NCI-H1930 (cell line): ENCODE measurements around the gene STX2.

ENCODE experiments used
- DNase-seq, 2 experiments: peaks; one replicate each; lab custom pipeline; 2025; lab: John Stamatoyannopoulos, UW

Gene STX2

DNA sequence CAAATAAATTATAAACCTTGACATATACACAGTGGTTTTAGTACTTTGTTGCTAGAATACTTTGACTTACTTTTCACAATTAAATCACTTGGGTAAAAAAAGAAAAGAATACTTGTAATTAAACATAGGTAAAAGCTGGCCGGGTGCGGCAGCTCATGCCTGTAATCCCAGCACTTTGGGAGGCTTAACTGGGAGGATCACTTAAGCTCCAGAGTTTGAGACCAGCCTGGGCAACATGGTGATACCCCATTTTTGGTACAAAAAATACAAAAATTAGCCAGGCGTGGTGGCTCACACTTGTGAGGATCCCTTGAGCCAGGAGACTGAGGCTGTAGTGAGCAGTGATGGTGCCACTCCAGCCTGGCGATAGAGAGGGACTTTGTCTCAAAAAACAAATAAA is 7.8 kb downstream of the STX2 start:
- no peak for DNase-seq

DNA sequence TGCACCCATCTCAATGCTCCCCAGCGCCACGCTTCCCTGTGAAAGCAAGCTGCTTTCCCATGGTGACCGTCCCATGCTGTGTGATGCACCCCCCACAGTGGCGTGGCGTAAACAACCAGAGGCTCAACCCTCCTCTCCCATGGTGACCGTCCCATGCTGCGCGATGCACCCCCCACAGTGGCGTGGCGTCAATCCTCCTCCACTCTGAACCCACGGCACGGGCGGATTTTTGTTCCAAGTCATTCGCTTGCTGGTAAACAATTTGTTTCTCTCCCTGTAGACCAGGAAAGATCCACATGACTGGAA is 8.9 kb downstream of the STX2 start:
- DNase-seq, result no peak

GRCh38 chr12:130829391-130830245 is 9.4 kb downstream of the STX2 start:
- DNase-seq, result no peak

GRCh38 chr12:130828895-130829294 is 10.2 kb downstream of the STX2 start:
- DNase-seq, result no peak

DNA sequence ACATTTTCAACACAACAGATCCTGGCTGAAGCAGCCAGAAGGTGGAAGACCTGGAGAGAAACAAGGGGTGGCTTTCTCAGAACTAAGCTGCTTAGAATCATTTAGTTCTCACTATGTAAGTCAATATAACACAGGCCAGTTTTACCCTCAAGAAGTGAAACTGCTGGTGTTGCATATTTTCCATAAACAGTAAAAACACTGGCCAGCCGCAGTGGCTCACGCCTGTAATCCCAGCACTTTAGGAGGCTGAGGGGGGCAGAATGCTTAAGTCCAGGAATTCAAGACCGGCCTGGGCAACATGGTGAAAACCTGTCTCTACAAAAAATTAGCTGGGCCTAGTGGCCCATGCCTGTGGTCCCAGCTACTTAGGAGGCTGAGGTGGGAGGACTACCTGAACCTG is 11.6 kb downstream of the STX2 start:
- DNase-seq, result no peak

DNA sequence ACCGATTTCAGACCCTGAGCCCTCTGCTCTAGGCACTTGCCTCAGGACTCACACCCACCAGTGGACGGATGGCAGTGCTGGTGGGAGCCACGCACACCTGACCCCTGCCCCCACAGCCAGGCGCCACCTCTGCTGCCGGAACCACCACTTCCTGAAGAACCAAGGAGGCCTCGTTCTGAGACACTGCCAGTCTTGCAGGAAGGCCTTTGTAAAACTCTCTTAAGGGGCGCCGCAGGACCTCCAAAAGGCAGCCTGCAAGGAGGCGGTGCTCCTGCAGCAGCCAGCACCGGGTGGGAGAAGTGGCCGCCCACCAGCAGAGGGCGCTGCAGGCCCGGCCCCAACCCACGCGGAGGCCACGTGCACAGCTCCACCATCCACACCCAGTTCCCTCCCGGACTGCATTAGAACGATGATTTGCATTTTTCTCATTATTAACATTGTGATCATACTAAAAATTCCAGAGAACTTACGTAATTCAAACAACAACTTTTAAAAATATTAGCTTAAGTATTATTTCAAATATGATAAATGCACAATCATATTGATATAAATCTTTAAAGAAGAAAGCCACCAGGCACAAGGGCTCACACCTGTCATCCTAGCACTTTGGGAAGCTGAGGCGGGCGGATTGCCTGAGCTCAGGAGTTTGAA is 12.8 kb downstream of the STX2 start:
- no peak for DNase-seq

DNA sequence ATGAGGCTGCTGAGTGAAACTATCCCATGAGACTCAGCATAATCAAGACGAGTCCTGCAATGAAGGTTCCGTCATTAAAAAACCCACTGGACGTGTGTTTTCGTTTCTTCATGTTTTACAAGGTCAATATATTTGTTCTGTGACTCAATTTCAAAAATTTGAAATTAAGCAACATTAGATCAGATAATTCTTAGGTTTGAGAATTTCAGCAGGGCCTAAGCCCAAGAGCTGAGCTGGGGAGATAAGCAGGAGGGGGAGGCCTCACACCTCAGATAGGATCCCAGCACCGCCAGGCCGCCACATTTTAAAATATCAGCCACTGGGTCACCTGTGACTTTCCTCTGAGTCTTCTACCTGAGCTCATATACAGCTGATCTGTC is 13.3 kb downstream of the STX2 start:
- DNase-seq, result no peak

DNA sequence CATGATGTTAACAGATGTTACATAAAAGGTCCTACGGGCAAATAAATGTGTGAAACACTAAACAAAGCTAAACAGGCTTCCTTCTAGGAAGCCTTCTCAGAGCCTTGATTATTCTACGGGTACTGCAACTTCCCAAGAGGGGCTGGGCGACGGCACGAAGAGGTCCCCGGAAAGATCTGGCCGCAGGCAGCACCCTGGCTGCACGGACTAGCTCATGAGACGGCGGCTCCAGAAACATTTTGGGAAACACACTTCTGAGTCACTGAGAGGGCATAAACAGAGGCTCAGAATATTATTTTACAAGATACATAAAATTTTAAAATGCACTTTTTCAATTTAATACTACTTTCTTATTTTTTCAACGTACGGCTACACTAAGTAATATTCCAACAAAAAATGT is 19.4 kb downstream of the STX2 start:
- no peak for DNase-seq

- DNase-seq, result no peak
Measured at GRCh38 chr12:130818635-130819576, 20.1 kb downstream of the STX2 start.

- DNase-seq, result no peak
Measured at GRCh38 chr12:130818272-130818634, 20.8 kb downstream of the STX2 start.

DNA sequence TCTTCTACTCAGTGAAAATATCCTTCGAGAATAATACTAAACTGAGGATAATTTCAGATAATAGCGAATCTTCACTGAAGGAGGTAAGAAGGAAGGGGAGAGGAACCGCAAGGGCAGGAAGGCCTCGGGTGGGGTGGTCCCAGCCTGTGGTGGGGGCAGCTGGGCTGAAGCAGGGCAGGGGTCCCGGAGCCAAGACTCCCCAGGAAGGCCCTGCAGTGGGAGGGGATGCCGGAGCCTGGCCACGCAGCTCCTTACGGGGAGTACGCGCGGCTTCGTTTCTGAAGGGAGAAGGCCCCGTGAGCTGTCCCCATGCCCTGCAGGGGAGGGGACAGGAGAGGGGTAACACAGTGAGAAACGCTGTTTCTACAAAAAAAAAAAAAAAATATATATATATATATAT is 21.2 kb downstream of the STX2 start:
- no peak for DNase-seq

DNA sequence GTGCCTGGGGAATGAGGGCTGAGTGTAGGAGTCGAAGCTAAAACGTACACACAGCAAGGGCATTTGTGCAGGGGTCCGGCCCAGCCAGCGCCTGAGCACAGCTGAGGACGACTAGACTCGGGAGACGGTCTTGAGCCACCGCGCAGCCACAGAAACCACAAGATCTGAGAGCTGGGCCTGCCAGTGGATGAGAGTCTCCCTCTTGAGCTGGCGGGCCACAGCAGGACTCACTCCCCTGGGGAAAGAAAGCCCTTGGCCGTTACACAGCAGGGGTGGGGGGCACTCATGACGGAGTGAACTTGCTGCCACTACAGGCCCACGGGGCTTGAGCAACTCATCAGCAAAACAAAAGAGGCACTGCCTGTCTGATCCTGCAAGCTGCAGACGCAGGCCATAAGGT is 23.0 kb downstream of the STX2 start:
- DNase-seq, result no peak

DNA sequence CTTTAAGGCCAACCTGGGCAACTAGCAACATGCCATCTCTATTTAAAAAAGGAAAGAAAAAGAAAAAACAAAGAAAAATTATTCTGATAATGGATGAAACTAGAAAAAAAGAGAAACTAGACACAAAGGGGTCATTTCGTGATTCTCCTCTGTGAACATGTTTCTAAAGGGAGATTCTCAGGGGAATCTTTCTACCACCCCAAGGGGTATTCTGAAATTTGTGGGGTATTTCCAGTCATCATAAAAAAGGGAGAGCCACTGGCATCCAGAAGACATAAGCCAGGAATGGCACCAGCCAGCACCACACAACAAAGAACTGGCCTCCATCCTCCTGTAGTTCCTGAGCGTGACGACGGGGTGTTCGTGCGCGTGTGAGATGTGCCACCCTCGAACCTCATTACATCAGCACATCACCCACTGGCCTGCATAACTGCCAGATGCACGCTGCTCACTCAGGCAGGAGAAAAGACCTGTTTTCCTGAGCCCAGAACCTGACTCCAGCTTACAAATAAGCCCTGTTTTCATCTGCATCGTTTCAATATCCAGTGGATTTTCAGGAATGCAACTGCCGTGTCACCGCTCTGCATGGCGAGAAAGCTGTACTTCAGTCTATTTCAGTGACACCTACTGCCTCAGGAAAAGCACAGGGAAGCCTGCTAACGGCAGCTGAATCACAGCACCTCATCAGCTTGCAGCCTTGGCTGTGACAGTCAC is 23.9 kb downstream of the STX2 start:
- DNase-seq, result no peak

GRCh38 chr12:130813949-130814348 is 25.1 kb downstream of the STX2 start:
- DNase-seq, result no peak

DNA sequence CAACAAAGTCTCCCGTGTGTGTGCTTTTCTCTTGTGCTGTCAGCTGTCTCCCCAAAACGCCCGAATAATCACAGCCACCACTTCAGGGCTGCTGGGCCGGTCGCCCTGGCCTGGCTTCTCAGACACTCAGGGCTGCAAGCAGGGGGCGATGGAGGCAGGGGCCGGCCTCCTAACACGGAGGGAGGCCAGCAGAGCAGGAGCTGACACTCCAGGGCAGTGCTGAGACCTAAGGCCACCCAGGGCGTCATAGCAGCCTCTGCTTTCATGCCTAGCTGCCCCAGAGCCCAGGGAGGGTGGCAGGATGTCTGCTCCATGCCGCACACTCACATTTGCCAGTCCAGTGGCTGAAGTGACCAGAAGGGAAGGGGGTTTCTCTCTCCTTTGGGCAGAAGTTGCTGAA is 25.6 kb downstream of the STX2 start:
- DNase-seq, result no peak

- DNase-seq, result no peak
Measured at GRCh38 chr12:130809791-130810190, 29.3 kb downstream of the STX2 start.

DNA sequence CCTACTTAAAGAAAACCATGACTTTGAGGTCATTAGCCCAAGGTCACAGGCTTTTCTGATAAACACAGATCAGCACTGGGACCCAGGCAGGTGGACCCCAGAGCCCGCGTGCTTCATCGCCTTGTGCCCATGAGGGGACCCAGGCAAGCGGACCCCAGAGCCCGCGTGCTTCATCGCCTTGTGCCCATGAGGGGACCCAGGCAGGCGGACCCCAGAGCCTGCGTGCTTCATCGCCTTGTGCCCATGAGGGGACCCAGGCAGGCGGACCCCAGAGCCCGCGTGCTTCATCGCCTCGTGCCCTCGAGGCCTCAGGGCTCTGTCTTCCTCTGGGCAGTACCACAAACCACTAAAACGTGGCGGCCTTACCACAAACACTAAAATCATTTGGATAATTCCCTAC is 31.7 kb downstream of the STX2 start:
- no peak for DNase-seq

DNA sequence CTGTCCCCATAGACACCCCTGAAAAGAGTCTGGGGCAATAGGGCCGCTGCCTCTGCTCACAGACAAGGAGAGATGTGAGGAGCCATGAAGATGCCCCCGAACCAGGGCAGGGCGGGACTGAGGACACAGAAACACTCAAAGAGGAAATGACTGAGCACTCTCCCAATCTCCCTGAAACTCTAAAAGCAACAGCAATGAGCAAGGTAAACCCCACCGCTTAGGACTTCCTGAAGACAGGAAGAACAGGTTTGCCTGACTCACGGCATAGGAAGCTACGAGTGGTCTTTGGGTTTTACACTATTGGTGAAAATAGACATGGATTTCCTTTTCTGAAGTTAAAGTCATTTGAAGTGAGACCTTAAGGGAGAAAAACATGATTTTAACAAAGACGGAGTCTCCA is 32.5 kb downstream of the STX2 start:
- DNase-seq, result no peak

DNA sequence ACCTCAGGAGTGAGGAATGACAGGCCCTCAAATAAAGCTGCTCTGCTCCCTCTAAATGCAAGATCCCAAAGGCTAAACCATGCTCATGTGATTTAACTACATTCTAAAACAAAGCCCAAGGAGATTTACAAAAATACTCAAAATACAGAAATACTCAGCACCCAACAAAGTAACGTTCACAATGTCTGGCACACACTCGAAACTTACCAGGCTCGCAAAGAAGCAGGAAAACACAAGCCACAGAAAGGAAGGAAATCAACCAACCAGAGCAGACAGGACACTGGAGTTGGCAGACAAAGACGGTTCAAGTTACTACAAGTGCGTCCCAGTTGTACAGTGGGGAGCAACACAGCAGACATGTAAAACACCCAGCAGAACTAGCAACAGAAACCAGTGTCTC is 33.4 kb downstream of the STX2 start:
- no peak for DNase-seq

DNA sequence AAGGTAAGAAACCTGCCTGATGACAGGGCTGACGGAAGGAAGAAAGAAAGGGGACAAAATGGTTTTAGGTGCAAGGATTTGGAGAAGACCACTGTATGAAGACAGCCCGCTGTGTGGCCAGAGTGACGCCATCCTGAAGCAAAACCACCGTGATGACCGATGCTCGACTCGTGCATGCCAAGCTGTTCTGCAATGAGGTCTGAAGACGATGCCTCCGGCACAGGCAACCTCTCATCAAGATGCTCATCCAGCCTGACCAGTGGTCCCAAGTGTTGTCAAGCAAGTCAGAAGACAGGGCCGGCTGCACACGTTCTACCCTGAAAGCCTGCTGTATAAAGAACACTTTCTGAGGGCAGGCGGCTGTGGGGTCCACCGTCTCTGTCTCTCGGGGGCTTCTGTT is 34.8 kb downstream of the STX2 start:
- DNase-seq, result no peak

DNA sequence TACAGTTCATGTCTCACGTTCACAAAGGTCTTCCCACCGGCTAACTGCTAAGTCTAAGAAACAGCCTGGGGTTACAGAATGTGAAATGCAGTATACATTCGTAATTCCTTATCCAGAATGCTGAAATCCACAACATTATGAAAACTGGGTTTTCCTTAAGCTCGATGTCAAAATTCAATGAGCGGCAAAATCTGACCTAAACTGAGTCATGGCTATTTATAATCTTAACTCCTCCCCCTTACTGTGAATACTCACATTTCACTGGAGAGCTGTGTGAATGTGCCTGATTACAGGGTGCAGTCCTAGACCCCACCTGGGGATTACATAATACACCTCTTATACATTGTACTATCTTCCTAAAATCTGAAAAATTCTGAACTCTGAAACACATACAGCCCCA is 35.3 kb downstream of the STX2 start:
- no peak for DNase-seq

- DNase-seq, result no peak
Measured at GRCh38 chr12:130800312-130800711, 38.7 kb downstream of the STX2 start.
